ENCODE data around the gene PRKCG. TPM values are rescaled to one million over a fixed set of nuclear protein-coding genes. Genes with fewer than 3 reads are reported as not detected.
A peak's percentile ranks its signal among the peaks of the same experiment; 100 is the strongest.

Gene PRKCG
- total and polyA plus RNA-seq, 9 donors: 0.04 to 0.08 TPM; not detected in 7

DNA sequence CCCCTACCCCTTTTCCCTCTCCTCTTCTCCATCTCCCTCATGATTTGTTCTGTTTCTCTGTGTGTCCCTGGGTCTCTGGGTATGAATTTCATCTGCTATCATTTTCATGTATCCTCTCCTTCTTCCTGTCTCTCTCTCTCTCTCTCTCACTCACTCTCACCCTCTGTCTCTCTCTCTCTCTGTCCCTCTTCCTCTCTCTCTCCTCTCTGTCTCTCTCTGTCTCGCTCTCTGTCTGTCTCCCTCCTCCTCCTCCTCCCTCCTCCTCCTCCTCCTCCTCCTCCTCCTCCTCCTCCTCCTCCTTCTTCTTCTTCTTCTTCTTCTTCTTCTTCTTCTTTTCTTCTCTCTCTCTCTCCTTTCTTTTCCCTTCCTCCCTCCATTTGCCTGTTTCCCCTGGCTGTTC is 23.8 kb downstream of the PRKCG start:
- DNase-seq: no peak
- TF ChIP-seq POLR2A (IDR thresholded peaks at IDR 0.05) (no peak), EP300 (IDR thresholded peaks at IDR 0.05) (no peak)
- TF ChIP-seq, protein P1, sequence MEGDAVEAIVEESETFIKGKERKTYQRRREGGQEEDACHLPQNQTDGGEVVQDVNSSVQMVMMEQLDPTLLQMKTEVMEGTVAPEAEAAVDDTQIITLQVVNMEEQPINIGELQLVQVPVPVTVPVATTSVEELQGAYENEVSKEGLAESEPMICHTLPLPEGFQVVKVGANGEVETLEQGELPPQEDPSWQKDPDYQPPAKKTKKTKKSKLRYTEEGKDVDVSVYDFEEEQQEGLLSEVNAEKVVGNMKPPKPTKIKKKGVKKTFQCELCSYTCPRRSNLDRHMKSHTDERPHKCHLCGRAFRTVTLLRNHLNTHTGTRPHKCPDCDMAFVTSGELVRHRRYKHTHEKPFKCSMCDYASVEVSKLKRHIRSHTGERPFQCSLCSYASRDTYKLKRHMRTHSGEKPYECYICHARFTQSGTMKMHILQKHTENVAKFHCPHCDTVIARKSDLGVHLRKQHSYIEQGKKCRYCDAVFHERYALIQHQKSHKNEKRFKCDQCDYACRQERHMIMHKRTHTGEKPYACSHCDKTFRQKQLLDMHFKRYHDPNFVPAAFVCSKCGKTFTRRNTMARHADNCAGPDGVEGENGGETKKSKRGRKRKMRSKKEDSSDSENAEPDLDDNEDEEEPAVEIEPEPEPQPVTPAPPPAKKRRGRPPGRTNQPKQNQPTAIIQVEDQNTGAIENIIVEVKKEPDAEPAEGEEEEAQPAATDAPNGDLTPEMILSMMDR (IDR thresholded peaks at IDR 0.05): no peak
- Histone ChIP-seq H3K27ac (no peak overlapping the region), H3K27me3 (peaks cover 3% of the 10 kb centered on the region), H3K36me3 (no peaks in the 10 kb centered on the region), H3K4me3 (no peak overlapping the region), H3K9me3 (no peaks in the 10 kb centered on the region), H3K4me1 (ENCODE audit: insufficient read depth) (peaks cover 2% of the 10 kb centered on the region)
- intact Hi-C loops (cut with DNase I): loop anchor here in 1 of 4 donors (10.0 kb wide), 1 partner anchor 61 kb away; no protein-coding TSS in a partner anchor
- WGBS, 3 donors: 59 to 64% (median 60%) methylated on average over 1 of the region's 1 CpG

DNA sequence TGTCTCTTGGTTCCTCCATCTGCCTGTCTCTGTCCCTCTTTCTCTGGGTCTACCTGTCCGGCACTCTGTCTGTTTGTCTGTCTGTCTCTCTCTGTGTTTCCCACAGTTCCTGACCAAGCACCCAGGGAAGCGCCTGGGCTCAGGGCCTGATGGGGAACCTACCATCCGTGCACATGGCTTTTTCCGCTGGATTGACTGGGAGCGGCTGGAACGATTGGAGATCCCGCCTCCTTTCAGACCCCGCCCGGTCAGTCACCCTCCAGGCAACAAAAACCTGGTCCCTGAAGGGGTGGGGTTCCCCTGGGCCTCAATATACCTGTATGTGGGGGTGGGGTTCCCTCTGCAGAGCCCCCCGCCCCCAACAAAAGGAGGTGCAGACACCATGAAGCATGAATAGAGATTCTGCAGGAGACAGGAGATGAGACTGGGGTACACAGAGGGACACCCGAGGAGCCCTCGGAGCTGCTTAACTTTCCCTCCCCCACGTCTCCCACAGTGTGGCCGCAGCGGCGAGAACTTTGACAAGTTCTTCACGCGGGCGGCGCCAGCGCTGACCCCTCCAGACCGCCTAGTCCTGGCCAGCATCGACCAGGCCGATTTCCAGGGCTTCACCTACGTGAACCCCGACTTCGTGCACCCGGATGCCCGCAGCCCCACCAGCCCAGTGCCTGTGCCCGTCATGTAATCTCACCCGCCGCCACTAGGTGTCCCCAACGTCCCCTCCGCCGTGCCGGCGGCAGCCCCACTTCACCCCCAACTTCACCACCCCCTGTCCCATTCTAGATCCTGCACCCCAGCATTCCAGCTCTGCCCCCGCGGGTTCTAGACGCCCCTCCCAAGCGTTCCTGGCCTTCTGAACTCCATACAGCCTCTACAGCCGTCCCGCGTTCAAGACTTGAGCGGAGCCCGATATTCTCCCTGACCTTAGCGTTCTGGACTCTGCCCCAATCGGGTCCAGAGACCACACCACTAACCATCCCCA is 24.5 kb downstream of the PRKCG start:
- peak in 2 of 5 donors; percentile 31 to 53 for DNase-seq
- H3K9me3 ChIP-seq: no peaks in the 10 kb centered on the region
- peaks cover 3% of the 10 kb centered on the region for H3K27me3 ChIP-seq
- H3K4me1 ChIP-seq (ENCODE audit: insufficient read depth): peaks cover 2% of the 10 kb centered on the region
- 11 to 13% (median 11%) methylated on average over 43 to 48 of the region's 48 CpGs for WGBS, 3 donors
- TF ChIP-seq, protein P1 (IDR thresholded peaks at IDR 0.05): peak in 2 of 3 donors; percentile 17 to 26
- TF ChIP-seq EP300 (IDR thresholded peaks at IDR 0.05): no peak
- H3K27ac ChIP-seq: no peak overlapping the region
- no peaks in the 10 kb centered on the region for H3K36me3 ChIP-seq
- no peak overlapping the region for H3K4me3 ChIP-seq
- intact Hi-C loops (cut with DNase I): loop anchor here in 1 of 4 donors (10.0 kb wide), 1 partner anchor 62 kb away; no protein-coding TSS in a partner anchor

DNA sequence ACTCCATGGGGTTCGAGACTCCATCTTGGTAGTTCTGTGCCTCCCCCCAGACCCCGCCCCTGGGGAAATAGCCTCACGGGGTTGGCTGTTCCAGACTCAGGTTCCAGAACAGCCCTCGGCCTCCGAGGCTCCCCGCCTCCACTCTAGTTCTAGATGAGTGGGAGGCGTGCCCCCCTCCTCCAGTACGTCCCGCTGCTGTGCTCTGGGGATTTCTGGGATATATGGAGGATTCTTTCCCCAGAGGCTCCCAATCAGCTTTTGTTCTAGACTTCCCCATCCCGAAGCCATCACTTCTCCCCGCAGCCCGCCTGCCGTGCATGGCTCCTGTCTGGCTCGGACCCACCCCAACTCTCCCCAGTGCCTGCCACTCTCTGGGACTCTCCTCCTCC is 25.2 kb downstream of the PRKCG start:
- Histone ChIP-seq H3K27ac (no peak overlapping the region), H3K9me3 (no peaks in the 10 kb centered on the region), H3K4me1 (ENCODE audit: insufficient read depth) (peaks cover 2% of the 10 kb centered on the region), H3K36me3 (no peaks in the 10 kb centered on the region), H3K4me3 (no peak overlapping the region), H3K27me3 (peaks cover 3% of the 10 kb centered on the region)
- DNase-seq: no peak
- intact Hi-C loops (cut with DNase I): loop anchor here in 1 of 4 donors (10.0 kb wide), 1 partner anchor 62 kb away; no protein-coding TSS in a partner anchor
- 19 to 25% (median 24%) methylated on average over 14 of the region's 14 CpGs for WGBS, 3 donors
- TF ChIP-seq, protein P1 (IDR thresholded peaks at IDR 0.05): no peak
- TF ChIP-seq EP300 (IDR thresholded peaks at IDR 0.05) (no peak), POLR2A (IDR thresholded peaks at IDR 0.05) (no peak)

DNA sequence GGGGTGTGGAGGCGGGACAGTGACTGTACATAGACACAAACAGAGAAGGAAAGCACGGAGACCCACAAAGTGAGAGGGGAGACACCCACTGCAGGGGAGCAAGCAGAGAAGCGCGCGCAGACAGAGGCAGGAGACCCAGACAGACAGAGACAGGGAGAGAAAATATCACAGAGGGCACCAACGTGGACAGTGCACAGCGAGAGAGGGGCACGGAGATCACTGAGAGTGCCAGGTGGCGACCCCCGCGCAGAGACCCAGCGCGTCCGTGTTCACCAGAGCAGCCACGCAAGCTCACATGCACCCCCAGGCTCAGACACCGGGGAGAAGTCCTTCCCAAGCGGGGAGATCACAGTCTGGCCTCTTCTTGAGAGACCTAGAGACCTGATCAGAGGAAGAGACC is 25.7 kb downstream of the PRKCG start:
- Histone ChIP-seq H3K9me3 (no peaks in the 10 kb centered on the region), H3K27me3 (peaks cover 3% of the 10 kb centered on the region), H3K36me3 (no peaks in the 10 kb centered on the region), H3K27ac (no peak overlapping the region), H3K4me3 (no peak overlapping the region), H3K4me1 (ENCODE audit: insufficient read depth) (peaks cover 2% of the 10 kb centered on the region)
- no peak for TF ChIP-seq POLR2A (IDR thresholded peaks at IDR 0.05)
- TF ChIP-seq EP300 (IDR thresholded peaks at IDR 0.05): no peak
- TF ChIP-seq, protein P1 (IDR thresholded peaks at IDR 0.05): no peak
- DNase-seq: no peak
- intact Hi-C loops (cut with DNase I): loop anchor here in 1 of 4 donors (10.0 kb wide), 1 partner anchor 63 kb away; no protein-coding TSS in a partner anchor
- WGBS, 3 donors: 7 to 15% (median 7%) methylated on average over 17 of the region's 17 CpGs
